ENCODE results near the gene DAPK1.

DNA sequence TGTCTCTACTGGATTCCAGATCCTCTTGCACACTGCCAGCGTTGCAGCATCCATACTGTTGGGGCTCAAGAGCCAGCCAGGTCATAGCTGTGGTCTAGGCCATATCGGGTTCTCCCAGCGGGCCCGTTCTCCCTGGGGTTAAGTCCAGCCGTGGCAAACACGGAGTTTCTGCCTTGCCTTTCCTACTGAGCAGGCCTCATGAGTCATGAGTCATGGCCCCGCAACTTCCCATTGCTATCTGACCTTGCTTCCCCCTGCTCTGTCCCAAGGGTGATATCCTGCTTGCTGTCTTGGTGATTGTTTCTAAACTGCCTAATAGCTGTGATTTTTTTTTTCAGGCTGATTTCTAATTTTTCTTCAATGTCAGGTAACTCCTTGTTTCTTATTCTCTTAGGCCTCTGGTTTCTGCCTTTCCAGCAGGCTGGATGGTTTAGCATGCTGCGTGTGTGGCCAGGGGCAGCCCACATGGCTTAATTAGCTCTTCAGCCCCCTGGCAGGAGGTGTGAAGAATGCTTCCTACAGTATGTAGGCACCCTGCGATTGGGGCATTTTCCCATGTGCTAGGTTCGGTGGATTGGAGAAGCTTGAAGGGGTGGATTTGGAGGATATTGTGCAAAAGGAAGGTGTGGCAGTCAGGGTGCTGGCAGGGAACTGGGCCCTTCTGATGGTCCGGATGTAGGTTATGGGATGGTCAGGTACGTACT, 18.7 kb downstream of the DAPK1 start:
- TF ChIP-seq, protein P1, sequence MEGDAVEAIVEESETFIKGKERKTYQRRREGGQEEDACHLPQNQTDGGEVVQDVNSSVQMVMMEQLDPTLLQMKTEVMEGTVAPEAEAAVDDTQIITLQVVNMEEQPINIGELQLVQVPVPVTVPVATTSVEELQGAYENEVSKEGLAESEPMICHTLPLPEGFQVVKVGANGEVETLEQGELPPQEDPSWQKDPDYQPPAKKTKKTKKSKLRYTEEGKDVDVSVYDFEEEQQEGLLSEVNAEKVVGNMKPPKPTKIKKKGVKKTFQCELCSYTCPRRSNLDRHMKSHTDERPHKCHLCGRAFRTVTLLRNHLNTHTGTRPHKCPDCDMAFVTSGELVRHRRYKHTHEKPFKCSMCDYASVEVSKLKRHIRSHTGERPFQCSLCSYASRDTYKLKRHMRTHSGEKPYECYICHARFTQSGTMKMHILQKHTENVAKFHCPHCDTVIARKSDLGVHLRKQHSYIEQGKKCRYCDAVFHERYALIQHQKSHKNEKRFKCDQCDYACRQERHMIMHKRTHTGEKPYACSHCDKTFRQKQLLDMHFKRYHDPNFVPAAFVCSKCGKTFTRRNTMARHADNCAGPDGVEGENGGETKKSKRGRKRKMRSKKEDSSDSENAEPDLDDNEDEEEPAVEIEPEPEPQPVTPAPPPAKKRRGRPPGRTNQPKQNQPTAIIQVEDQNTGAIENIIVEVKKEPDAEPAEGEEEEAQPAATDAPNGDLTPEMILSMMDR (IDR thresholded peaks at IDR 0.05; ENCODE audit: poor library complexity, severe bottlenecking): no peak
- TF ChIP-seq, protein P2, sequence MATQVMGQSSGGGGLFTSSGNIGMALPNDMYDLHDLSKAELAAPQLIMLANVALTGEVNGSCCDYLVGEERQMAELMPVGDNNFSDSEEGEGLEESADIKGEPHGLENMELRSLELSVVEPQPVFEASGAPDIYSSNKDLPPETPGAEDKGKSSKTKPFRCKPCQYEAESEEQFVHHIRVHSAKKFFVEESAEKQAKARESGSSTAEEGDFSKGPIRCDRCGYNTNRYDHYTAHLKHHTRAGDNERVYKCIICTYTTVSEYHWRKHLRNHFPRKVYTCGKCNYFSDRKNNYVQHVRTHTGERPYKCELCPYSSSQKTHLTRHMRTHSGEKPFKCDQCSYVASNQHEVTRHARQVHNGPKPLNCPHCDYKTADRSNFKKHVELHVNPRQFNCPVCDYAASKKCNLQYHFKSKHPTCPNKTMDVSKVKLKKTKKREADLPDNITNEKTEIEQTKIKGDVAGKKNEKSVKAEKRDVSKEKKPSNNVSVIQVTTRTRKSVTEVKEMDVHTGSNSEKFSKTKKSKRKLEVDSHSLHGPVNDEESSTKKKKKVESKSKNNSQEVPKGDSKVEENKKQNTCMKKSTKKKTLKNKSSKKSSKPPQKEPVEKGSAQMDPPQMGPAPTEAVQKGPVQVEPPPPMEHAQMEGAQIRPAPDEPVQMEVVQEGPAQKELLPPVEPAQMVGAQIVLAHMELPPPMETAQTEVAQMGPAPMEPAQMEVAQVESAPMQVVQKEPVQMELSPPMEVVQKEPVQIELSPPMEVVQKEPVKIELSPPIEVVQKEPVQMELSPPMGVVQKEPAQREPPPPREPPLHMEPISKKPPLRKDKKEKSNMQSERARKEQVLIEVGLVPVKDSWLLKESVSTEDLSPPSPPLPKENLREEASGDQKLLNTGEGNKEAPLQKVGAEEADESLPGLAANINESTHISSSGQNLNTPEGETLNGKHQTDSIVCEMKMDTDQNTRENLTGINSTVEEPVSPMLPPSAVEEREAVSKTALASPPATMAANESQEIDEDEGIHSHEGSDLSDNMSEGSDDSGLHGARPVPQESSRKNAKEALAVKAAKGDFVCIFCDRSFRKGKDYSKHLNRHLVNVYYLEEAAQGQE (IDR thresholded peaks at IDR 0.05; ENCODE audit: borderline replicate concordance): no peak
- TF ChIP-seq EZH2 (IDR thresholded peaks at IDR 0.05; ENCODE audit: borderline replicate concordance, insufficient read depth, low read length, poor library complexity, severe bottlenecking) (no peak), TAF1 (IDR thresholded peaks at IDR 0.05; ENCODE audit: low read depth) (no peak)
